RPMI8226 (cell line): ENCODE results near the gene NDST4.
"Not testable (repeated sequence)": the region's sequence is repeated elsewhere in the genome, so short reads cannot be mapped to it uniquely, and the experiment has no call there.

Experiments used
- DNase-seq: peaks from one replicate; pipeline ENCODE4 v3.0.0-alpha.2; 2015

The NDST4 gene

DNA sequence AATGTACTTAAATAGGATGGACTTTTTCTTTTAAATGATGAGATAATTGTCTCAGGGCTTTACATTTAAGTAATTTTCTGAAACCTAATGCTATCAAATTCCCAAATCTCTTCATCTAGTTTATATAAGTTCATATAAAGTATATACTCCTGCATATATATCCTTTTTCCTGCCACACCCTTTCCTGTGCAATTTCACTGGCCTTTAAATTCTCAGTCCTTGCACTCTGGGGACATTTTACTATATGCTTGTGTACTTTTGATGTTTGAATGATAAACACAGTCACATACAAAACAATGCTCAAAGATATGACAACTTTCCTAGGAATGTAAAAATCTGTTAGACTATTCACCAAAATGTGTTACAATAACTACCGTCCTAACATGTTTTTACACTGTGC, 60.1 kb downstream of the NDST4 start:
- no peak for DNase-seq

DNA sequence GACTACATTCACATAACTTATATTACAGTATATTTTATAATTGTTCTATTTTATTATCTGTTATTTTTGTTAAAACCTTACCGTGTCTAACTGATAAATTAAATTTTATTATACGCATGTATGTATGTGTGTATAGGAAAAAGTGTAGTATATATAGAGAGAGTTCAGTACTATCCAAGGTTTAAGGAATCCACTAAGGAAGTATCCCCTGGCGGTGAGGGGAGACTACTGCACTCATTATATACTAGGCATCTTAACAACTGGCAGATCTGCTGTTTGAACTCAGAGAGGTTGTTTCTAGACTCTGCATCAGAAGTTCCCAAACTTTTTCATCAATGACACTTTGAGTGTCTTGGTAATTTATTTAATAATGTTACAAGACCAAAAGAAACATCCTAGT, 70.9 kb downstream of the NDST4 start:
- no peak for DNase-seq

DNA sequence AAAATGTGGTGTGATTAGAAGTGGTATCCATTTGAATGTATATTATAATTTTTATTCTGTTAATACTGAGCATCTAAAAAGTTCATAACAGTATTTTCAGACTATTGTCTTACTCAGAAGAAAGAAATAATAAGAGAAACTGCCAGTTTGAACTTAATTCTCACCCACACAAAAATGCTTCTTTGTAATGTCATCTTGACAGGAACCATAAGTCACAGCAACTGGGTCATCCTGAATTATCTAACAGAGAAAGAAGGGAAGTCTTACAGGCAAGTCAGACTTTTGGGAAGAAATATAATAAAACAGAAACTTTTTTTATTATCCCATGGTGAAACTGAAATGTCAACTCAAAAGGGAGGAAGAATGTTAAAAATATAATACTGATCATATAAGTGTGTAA, 83.1 kb downstream of the NDST4 start:
- no peak for DNase-seq

DNA sequence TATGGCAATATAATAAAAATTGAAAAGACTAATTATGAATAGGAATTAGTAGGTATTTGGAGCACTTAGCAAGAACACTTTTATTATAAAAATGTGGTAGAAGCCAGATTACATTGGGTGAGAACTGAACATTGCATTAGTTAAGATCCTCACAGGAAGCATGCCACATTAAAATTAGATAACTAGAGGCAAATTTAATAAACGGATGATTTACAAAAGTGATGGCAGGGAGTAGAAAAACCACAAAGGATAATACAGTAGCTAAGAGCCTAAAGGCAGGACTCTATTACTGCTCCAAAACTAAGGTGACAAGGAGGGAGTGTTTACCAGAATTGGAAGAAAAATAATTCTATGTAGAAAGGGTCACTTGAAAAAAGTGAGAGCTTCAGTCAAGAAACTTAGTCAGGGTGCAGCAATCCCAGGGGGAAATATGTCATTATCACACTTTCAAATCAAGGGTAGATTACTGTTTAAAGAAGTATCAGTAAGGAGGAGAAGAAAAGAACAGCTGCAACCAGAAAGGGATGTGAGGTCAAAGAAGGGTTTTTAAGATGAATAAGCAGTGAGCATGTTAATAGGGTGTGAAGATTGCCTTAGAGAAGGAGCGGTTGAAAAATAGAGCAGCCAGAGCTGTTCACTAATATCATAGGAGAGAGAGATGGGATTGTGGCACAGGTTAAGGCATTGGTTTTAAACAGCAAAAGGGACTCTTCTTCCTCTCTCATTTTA, 84.6 kb downstream of the NDST4 start:
- no peak for DNase-seq

DNA sequence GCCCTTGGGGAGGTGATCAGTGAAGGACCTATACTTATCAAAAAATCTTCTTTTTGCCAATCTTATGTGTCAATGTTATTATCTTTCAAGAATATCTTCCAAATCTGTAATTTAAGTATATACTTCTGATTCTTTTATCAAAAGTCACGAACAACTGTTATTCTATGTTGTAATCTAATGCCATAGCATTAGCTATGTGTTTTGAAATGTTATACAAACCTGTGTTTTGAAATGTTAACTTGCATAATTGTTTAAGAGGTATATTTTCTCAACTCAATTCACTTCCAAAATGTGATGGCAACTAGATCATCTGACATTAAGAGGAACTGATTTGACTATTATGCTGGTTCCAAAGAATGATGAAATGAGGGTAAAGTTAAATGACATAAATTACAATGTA, 113.5 kb downstream of the NDST4 start:
- DNase-seq: no peak

DNA sequence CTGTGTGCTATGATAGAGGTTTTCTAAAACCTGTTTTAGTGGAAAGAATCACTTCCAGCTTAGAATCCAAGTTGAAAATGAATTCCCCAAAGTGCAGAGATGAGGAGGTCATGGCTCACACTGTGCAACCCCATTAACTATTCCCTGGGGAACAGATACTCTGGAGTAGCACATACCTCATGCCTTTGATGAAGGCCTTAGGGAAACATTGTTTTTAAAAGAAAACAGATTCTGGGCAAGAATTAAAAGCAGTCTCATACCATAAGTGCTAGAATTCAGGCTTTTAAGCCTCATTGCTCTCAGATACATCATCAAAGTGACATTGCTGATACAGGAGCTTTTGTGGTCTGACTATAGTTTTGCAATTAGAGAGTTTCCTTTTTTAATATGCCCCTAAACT, 115.1 kb downstream of the NDST4 start:
- no peak for DNase-seq

DNA sequence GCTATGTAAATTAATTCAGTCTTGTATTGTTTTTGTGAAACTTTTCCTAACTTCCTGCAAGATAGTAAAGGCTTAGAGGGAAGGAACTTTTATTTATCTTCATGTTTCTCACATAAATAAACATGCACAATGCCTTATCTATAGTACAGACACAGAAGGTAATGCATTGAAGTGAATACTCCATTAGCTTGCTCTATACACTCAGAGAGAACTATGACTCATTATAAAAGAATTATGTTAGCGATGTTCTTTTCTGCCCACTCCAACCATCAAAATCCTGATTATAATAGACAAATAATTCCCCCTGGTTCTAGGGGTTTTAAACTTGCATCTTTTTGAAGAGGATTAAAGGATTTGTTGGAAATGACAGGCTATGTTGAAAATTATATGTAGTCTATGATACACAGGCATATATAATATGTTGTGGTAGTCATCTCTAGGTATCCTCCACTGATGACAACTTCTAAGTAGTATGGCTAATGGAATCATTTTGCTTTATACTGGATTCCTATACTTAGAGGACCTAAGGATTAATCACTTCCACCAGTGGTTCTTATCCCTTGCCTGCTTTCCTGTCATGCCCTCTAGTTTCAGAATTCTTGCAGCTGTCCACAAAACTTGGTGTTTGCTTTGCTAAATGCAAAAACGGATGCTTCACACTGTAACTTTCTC, 115.7 kb downstream of the NDST4 start:
- DNase-seq: no peak

DNA sequence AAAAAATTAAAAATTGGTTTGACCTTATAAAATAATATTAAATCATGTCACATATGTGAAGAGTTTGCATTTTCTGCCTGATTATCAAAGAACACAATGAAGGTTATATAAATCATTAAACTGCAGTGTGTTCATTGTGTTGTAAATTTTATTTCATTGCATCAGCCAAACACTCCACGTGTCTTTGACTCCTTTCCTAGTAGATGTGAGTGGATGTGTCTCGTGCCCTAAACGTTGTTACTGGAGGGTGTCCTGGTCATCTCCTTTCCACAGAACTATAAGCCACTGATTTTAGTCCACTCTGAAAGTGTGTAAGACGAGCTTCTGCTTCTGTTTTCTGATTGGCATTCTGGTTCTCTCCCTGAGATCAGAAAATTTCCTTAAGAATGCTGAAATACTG, 127.3 kb downstream of the NDST4 start:
- no peak for DNase-seq

DNA sequence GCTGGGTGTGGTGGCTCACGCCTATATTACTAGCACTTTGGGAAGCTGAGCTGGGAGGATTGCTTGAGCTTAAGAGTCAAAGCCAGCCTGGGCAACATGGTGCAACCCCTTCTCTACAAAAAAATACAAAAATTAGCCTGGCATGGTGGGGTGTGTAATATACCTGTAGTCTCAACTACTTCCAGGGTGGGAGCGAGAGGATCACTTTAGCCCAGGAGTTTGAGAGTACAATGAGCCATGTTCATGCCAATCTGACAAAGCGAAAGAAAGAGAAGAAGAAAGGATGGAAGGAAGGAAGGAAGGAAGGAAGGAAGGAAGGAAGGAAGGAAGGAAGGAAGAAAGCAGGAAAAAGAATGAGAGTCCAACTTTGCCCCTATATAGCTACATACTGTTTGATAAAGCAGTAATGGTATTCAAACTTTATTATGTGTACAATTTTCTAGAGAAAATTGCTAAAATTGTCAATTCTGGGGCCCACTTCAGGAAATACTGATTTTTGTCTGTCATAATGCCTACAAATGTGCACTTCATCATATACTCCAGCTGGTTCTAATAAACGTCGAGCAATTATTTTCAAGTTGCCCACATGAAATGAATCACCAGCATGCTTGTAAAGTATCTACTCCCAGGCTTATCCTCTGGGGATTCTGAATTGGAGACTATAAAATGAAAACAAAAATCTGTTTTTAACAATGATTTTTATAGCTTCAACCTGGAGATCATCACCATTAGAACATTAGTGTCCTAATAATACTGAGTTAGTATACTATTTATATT, 132.3 kb downstream of the NDST4 start:
- DNase-seq: no peak

DNA sequence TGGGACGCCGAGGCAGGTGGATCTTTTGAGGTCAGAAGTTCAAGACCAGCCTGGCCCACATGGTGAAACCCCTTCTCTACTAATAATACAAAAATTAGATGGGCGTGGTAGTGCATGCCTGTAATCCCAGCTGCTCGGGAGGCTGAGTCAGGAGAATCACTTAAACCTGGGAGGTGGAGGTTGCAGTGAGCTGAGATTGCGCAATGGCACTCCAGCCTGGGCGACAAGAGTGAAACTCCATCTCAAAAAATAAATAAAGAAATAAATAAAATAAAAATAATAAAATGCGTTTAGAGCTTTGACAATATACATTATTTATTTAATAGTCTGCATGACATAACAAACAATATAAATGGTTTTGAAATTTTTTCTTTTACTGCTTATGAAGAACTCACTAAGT, 133.0 kb downstream of the NDST4 start:
- DNase-seq: not testable (repeated sequence)

DNA sequence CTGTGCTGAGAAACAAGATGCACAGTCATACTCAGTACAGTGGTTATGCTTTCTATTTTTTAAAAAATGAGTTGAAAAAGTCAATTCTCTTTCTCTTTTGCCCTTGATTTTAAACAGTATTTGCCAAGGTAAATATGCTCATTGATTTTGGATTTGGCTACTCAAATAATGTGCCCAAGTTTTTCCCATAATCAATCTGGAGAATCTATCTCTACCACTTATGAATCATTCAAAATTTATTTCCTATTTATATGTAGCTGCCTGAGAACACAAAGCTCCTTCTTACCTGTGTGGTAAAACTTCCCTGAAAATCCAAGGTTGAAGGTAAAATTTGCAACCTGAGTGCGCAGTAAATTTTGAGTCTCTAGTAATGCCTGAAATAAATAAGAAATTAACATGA, 136.5 kb downstream of the NDST4 start:
- no peak for DNase-seq

DNA sequence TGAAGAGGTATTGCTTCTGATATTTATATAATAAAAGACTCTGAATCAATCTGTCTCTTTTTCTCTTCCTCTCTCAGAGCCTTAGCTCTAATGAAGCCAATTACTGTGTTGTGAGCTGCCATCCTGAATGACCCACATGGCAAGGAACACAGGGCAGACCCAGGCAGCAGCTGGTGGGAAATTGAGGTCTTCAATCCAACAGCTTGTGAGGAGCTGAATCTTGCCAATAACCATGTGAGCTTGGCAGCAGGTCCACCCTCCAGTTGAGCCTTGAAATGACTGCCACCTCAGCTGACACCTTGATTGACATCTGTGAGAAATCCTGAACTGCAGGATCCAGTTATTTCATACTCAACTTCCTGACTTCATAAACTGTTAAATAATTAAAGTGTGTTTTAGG, 149.4 kb downstream of the NDST4 start:
- DNase-seq: no peak

DNA sequence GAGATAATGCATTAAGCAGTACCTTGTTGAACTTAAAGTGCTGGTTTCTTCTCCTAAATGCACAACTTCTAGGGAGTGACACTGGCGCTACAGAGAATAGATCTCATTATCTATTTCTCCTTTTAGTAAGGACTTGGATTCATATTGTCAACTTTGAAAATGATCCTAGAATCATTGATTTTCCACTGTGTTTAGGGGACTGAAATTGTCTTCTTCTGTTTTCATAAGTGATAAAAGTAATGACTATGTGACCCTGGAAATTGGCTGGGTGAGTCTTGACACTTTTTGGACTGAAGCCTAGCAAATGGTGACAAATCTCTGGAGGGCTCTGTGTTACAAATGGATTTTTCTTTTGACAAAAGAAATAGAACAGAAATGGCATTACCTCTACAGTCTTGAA, 167.8 kb downstream of the NDST4 start:
- DNase-seq: no peak

DNA sequence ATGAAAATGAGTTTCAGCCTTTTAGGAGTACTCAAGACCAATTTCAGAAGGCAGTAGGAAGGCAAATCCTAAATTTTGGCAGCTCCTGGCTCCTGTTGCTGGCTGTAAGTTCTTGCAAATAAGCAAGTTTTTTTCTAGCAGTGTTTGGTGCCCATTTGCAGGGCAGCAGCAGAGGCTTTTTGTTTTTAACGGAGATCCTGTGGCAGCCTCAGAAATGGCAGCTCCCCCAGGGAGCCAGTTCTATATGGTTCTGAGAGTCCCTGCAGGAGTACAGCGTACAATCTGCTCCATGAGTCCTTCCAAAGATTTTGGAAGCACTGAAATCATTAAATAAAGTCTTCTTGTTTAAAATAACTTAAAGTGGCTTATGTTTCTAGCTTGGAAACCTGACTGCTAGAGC, 171.9 kb downstream of the NDST4 start:
- DNase-seq: no peak

DNA sequence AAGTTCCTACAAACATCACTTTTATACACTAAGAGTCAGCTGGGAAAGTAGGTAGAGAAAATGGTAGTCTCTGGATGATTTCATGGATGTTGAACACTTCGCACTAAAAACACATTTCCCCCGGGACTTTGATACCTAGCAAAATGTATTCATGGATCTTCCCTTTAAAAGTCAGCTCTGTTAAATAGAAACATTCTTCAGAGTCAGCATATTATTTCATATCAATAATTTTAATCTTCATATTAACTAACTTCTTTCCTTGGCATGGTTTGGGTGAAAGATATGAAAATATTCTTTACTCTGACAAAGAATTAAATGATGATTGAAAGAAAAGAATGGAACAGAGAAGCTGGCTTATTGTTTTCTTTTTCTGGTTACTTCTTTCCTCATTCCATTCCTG, 185.5 kb downstream of the NDST4 start:
- no peak for DNase-seq

DNA sequence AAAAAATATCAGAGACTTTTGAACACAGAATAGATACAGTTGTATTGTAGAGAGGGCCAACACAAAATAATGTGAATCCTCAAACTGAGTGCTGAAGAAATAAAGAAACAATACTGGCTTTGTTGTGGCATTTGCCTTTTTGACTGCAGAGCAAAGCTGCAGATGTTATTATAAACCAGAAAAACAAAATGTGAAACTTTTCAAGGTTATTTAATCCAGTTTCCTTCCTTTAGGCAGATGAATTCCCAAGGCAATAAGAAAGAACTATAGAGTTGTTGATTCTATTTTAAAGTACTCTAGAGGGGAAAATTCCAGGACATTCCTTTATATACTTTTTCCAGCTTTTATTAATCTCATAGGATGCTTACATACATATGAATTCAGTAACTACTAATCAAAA, 186.8 kb downstream of the NDST4 start:
- DNase-seq: no peak

DNA sequence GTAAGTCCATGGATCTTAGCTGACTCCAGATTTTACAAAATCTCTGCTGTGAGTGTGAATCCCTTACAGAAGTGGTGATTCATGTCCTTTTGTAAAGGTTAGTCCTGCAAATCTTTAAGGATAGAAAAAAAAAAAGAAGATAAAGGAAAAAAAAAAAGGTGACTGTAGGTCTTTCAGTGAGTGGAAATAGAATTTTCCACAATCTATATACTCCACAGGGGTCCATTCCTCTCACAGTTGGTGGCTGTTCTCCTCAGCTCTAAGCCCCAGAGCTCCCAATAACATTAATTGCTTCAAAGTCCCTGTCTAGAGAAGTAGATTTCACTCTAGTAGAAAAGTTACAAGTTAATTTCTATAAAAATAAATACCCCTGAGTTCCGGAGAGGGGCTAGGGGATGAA, 189.1 kb downstream of the NDST4 start:
- no peak for DNase-seq

DNA sequence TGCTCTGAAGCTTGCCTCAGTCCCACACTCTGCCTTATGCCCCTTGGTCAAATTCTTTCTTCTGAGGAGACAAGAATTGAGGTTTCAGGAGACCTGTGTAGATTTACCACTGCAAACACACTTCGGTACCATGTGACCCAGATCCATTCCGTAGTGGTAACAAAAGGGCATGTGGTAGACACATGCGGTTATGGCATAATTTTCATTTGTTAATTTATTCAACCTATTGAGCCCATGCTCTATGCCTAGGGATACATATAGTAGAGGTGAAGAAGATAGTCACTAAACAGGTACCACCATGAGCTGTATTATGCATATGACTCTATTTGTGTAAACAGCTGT, 190.9 kb downstream of the NDST4 start:
- DNase-seq: no peak

DNA sequence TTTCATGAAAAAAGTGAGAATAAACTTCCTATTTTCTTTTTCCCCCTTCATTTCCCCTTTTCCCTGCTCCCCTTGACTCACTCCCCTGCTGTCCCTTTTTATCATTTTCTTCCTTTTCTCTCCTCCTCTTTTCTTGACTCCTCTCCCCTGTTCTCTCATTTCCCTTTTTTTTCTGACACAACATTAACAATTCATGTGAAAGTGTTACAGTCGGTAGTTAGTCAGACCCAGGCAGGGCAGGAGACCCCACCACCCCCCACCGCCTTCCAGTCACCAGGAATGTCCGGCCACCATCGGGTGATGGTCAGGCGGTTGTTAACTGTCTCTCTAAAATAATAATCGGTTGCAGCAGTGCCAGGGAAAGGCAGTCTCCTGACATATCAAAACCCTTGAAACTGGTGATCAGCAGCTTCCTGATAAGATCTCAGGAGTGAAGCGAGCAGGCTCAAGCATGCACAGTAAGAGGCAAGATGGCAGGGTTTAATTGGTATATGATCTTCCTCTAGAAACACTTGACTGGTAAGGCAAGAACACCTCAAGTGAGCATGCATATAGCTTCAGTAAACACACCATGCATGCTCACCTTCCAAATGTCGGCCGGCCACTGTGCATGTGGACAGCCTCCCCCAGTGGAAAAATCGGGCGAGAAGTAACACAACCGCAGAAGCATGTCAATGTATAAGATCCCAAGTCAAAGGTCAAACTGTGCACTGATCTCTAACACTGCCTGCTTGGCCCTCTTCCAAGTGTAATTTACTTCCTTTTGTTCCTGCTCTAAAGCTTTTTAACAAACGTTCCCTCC, 191.4 kb downstream of the NDST4 start:
- DNase-seq: no peak

DNA sequence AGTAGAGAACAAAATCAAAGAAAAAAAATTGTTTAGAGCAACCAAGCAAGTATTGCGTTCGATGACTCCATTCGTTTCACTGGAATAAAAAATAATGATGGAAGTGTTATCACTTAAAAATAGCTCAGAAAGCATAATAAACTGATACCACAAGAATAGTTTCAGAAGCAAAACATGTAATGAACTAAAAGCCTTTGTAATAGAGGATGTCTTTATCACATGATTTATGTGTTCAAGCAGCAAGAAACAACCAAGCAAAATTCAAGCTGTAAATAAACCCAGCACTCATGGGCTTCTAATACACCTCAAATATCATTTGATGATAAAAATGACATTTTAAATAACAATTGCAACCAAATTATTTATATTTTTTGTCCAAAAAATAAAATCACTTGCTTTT, 192.2 kb downstream of the NDST4 start:
- no peak for DNase-seq

DNA sequence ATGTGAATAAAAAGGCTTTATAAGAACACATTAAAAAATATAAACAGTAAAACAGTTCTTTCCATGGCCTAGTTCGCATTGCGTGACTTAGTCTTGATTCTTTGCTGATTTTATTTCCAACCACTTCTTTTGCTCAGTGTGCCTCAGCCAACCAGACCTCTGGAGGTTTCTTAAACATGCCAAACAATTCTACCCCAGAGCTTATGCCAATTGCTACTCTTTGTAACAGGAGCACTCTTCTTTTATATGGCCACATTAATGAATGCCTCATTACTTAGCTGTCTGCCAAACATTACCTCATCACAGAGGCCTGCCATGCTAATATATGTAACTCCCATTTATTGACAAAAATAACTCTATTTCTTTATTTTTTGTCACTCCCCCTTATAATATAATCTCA, 202.3 kb downstream of the NDST4 start:
- no peak for DNase-seq

DNA sequence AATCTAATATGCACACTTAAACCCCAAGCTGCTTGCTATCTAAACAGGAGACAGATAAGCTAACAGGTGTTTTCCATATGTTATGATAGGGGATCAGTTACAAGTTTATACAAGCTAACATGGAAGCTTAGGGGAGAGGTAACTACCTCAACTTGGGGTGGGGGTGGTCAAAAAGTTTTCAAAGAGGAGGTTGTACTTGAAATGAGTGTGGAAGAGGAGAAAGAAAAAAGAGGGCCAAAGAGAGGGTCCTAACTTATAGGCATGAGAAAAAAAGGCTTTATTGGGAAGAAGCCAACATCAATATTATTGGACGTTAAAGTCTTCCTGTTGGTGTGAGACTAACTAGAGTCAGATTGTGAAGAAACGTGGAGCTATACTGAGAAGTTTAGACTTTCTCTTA, 205.9 kb downstream of the NDST4 start:
- no peak for DNase-seq

DNA sequence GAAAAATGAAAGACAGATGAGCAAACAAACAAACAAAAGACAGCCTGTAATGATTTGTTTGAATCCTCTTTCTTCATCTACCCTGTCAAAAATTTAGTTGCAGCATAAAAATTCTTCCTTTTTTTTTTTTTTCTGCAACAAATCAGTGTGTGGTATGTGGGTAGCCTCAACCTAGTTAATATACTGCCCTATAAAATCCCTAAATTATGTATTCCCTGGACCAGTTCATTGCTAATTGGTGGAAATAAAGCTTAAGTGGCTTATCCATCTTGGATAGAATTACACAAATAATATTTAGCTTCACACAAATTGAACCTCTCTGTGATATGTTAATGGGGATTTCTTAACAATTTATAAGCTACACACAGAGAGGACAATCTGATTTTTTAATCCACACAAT, 208.4 kb downstream of the NDST4 start:
- no peak for DNase-seq

DNA sequence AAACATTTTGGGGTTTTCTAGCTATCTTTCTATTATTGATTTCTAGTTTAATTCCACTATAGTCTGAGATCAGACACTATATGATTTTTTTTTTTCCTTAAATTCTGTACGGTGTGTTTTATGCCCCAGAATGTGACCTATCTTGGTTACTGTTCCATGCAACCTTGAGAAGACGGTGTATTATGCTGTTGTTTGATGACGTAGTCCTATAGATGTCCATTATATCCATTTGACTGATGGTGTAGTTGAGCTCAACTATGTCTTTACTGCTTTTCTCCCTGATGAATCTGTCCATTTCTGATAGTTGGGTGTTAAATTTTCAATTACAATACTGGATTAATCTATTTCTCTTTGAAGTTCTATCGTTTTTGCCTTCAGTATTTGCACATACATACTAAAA, 212.5 kb downstream of the NDST4 start:
- DNase-seq: no peak
